Activated CD4-positive, alpha-beta T cell treated with anti-CD3 and anti-CD28 coated beads, Interleukin-10, Interleukin-2, amounts not matched to agents 100 ng/mL and 50 ng/mL, durations not matched to agents 16 hours and 8 hours (primary cell): Measurements from ENCODE around the gene PTPRD.
"Not testable (repeated sequence)": the region's sequence is repeated elsewhere in the genome, so short reads cannot be mapped to it uniquely, and the experiment has no call there.

Experiments
- DNase-seq: peaks from one replicate; pipeline ENCODE4 v3.0.0-alpha.2; 2020

PTPRD gene

GRCh38 chr9:8732367-8733075 is 1880.3 kb downstream of the PTPRD start:
- no peak for DNase-seq

- no peak for DNase-seq
Observed at GRCh38 chr9:8730618-8731017, 1882.2 kb downstream of the PTPRD start.

DNA sequence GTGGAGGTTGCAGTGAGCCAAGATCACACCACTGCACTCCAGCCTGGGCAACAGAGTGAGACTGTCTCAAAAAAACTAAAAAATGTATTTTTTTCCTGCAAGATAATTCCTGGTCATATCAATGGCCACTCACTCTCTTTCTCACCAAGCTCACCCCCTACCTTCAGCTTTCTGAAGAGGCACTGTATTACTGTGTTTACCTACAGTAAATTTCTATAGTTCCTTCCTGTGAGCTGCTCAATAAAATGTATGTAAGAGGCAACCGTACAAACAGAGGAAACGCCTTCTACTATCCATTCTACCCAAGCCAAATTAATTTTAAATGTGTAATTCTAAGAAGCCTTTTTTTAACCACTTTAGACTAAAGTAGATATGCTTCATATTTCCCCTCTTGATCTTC is 1883.9 kb downstream of the PTPRD start:
- no peak for DNase-seq

GRCh38 chr9:8727191-8727590 is 1885.6 kb downstream of the PTPRD start:
- DNase-seq: no peak

GRCh38 chr9:8726692-8727091 is 1886.1 kb downstream of the PTPRD start:
- no peak for DNase-seq

- DNase-seq: no peak
Observed at GRCh38 chr9:8725635-8726034, 1887.2 kb downstream of the PTPRD start.

- no peak for DNase-seq
Observed at GRCh38 chr9:8724284-8725018, 1888.4 kb downstream of the PTPRD start.

DNA sequence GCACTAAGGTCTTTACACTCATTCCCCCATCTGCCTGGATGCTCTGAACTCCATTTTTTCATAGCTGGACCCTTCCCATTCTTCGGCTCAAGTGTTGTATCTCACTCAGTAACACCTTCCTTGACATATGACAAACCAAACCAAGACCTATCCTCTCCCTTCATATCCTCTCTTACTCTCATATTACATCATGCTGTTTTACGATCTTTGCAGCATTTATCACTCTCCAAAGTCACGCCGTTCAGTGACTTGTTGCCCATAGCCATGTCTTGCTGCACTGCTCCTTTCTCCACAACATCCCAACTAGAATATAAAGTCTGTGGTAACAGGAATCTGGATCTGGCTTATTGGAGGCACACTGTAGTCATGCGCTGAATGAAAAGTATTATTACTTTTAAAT is 1889.6 kb downstream of the PTPRD start:
- no peak for DNase-seq

GRCh38 chr9:8719833-8720486 is 1892.8 kb downstream of the PTPRD start:
- DNase-seq: no peak

- DNase-seq: no peak
Observed at GRCh38 chr9:8718121-8718725, 1894.6 kb downstream of the PTPRD start.

DNA sequence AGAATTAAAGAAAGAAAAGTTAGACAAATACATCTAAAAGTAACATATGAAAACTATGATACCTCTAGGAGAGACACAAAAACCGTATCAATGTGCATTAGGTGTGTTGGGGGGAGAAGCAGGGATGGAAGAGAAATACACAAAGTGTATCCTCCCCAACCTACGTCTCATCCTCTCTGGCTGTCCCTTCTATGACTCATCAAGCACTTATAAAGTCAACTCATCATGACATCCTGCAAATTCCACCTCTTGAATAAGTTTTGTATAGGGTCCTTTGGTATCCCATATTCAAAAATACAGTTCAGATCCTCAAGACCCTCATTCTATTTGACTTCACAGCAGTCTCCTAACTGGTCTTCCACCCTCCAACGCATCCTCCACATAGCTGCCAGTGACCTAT is 1895.7 kb downstream of the PTPRD start:
- no peak for DNase-seq

DNA sequence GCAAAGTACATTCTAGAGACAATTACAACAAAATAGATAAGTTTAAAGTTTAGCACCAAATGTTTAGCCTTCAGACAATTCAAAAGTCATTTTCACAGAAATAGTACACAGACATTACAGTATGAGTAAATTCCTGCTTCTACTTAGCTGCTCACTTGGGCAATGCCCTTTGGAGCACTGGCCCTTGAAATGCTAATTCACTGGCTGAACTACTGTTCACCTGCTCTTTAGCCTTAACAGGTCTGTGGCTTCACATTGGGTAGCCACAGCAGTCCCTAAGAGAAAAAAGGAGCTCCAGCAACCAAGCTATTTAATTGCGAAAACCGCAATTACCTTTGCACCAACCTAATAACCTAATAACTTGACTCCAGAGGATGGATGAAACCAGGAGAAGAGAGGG is 1897.0 kb downstream of the PTPRD start:
- DNase-seq: no peak

DNA sequence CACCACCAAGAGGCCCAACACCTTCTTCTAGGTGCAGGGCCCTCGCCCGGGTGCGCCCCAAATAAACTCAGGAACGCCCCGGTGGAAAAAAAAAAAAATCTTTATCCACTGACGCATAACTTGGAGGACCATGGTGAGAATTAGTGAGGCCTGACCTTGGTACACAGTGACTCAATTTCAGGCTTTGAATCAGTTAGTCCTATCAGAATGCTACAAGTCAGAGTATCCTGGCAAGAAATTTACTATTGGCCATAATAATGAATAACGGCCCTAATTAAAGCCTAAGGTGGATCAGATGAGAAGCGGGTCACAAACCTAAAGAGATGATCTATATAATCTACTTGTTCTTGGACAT is 1899.0 kb downstream of the PTPRD start:
- DNase-seq: no peak

DNA sequence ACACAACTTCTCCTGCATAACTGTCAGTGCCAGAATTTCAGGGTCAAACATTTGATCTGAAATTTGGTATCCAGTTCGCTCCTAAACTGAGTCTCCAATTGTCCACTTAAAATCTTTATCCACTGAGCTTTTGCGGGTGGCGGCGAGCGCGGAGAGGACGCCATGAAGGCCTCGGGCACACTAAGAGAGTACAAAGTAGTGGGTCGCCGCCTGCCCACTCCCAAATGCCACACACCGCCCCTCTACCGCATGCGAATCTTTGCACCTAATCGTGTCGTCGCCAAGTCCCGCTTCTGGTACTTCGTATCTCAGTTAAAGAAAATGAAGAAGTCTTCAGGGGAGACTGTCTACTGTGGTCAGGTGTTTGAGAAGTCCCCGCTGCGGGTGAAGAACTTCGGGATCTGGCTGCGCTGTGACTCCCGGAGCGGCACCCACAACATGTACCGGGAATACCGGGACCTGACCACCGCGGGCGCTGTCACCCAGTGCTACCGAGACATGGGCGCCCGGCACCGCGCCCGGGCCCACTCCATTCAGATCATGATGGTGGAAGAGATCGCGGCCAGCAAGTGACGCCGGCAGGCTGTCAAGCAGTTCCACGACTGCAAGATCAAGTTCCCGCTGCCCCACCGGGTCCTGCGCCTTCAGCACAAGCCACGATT is 1899.5 kb downstream of the PTPRD start:
- no peak for DNase-seq

GRCh38 chr9:8709731-8710130 is 1903.1 kb downstream of the PTPRD start:
- no peak for DNase-seq

- DNase-seq: no peak
Observed at GRCh38 chr9:8708728-8709127, 1904.1 kb downstream of the PTPRD start.

GRCh38 chr9:8706998-8707397 is 1905.8 kb downstream of the PTPRD start:
- DNase-seq: no peak

DNA sequence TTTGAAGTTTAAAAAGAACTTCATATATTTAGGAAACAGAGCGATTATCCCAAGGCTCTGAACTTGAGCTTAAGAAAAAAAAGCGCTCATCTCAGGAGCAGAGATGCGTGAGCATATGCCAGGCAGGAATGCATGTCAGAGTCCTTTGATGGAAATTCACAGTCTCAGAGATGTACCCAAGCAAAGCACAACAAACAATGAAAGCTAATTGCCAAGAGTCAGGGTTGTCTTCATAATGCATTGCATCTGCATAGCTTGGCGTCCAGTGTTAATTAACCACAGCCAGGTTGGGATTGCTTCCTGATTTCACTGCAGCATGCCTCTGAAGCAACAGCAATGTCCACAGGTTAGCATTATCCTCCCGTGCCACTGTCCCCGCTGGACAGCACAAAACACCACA is 1906.3 kb downstream of the PTPRD start:
- DNase-seq: no peak

DNA sequence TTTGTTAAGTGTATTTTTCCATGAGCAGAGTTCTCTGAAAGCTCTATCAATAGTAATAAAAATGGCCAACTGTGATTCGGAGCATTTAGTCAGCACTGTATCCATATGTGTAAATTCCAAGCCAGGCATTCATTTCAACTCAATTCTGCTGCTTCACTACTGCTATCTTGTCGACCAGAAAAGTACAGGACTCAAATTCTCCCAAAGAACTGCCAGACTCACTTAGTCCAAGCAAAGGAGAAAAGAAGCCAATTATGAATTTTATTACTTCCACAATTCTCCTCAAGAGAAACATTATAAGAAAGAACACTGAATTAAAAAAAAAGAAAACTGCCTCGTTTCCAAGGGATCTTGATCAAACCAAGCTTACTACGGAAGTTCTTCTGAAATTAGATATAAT is 1906.9 kb downstream of the PTPRD start:
- DNase-seq: no peak

GRCh38 chr9:8703904-8704303 is 1908.9 kb downstream of the PTPRD start:
- no peak for DNase-seq

DNA sequence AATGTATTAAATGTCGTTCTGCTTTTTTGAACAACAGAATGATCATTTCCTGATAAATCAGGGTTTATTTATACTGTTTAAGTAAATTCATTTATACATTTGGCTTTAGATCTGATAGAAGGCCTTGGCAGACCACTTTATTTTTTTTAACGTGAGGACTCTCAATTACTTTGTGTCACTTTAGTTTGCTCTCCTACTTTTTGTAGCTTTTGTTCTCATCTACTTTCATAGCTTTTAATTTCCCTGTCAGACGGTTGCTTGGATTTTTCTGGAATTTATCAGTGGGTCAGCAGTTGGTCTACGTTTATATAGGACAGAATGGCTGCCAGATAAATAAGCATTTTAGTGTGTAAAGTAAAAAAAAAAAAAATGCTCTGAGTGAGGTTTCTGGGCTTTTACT is 1910.9 kb downstream of the PTPRD start:
- DNase-seq: no peak

GRCh38 chr9:8697565-8697964 is 1915.2 kb downstream of the PTPRD start:
- not testable (repeated sequence) for DNase-seq

GRCh38 chr9:8696516-8696915 is 1916.3 kb downstream of the PTPRD start:
- no peak for DNase-seq
